ENCODE data around the gene PIP4P1.

DNA sequence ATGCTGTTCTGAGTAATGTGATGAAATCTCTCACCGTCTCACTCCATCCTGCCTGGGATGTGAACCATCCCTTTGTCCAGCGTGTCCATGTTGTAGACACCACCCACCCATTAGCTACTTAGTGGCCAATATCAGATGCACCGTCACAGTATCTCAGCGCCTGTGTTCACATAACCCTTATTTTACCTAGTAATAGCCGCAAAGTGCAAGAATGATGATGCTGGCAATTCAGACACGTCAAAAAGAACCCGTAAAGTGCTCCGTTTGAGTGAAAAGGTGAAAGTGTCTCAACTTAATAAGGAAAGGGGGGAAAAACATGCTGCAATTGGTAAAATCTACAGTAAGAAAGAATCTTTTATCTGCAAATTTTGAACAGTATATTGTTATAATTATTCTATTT is 47.1 kb upstream of the PIP4P1 start:
- TF ChIP-seq, protein P1, sequence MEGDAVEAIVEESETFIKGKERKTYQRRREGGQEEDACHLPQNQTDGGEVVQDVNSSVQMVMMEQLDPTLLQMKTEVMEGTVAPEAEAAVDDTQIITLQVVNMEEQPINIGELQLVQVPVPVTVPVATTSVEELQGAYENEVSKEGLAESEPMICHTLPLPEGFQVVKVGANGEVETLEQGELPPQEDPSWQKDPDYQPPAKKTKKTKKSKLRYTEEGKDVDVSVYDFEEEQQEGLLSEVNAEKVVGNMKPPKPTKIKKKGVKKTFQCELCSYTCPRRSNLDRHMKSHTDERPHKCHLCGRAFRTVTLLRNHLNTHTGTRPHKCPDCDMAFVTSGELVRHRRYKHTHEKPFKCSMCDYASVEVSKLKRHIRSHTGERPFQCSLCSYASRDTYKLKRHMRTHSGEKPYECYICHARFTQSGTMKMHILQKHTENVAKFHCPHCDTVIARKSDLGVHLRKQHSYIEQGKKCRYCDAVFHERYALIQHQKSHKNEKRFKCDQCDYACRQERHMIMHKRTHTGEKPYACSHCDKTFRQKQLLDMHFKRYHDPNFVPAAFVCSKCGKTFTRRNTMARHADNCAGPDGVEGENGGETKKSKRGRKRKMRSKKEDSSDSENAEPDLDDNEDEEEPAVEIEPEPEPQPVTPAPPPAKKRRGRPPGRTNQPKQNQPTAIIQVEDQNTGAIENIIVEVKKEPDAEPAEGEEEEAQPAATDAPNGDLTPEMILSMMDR (IDR thresholded peaks at IDR 0.05) = no peak
- no peak for TF ChIP-seq POLR2A (IDR thresholded peaks at IDR 0.05)

Measured in sigmoid colon (tissue), 3 donors.